Naive thymus-derived CD4-positive, alpha-beta T cell (primary cell): Measurements from ENCODE around the gene AFDN. TPM values are rescaled to one million over a fixed set of nuclear protein-coding genes. Genes with fewer than 3 reads are reported as not detected.

Source experiments
- ATAC-seq: fragments of 150-1000 bp; cut with Tn5 transposase; 2 replicates; pipeline ENCODE4 v1.10.0; 2021; ENCODE audit warnings: mild to moderate bottlenecking, moderate library complexity
- CTCF ChIA-PET: fragments of 350-600 bp; sonication (Branson Sonifier 250); formaldehyde crosslinking; loops from one replicate; lab custom pipeline; 2021; ENCODE audit warnings: antibody characterized with exemption; lab: Charles Lee
- POLR2A ChIA-PET: fragments of 350-600 bp; sonication (Branson Sonifier 250); formaldehyde crosslinking; loops from one replicate; lab custom pipeline; 2021; ENCODE audit warnings: antibody characterized with exemption, inconsistent platforms; lab: Charles Lee
- DNase-seq, 9 donors: peaks; one replicate each; pipeline versions ENCODE4 v3.0.0 to v3.0.0-alpha.2; 2020 to 2022; ENCODE audit warnings: mixed read lengths in 1 of 9
- H3K27ac ChIP-seq: one replicate; pipeline ENCODE4 v1.7.0; 2013; ENCODE audit warnings: mild to moderate bottlenecking, low read depth, low read length, moderate library complexity
- H3K27me3 ChIP-seq, 2 donors: one replicate each; pipeline ENCODE4 v1.7.0; 2013; ENCODE audit warnings: low read length in 2 of 2, mild to moderate bottlenecking in 2 of 2, moderate library complexity in 2 of 2; ENCODE audit not compliant: control insufficient read depth in 2 of 2, insufficient read depth in 2 of 2
- H3K36me3 ChIP-seq, 3 experiments: 1 replicate in 2 of 3; 2 replicates in 1 of 3; pipeline ENCODE4 v1.7.0; 2013; ENCODE audit warnings: low read length in 3 of 3, mild to moderate bottlenecking in 3 of 3, moderate library complexity in 1 of 3; ENCODE audit not compliant: insufficient read depth in 3 of 3, control insufficient read depth in 2 of 3
- H3K4me1 ChIP-seq, 2 donors: one replicate each; pipeline ENCODE4 v1.7.0; 2013; ENCODE audit warnings: low read length in 2 of 2, mild to moderate bottlenecking in 2 of 2, moderate library complexity in 1 of 2; ENCODE audit not compliant: control insufficient read depth in 2 of 2, insufficient read depth in 2 of 2
- H3K4me3 ChIP-seq: 2 replicates; pipeline ENCODE4 v1.7.0; 2013; ENCODE audit warnings: mild to moderate bottlenecking, low read length
- H3K9me3 ChIP-seq, 3 experiments: 1 replicate in 2 of 3; 2 replicates in 1 of 3; pipeline ENCODE4 v1.7.0; 2013; ENCODE audit warnings: low read length in 3 of 3; ENCODE audit not compliant: control insufficient read depth in 2 of 3
- H3K27ac Mint-ChIP-seq, 9 donors: one replicate each; pipeline ENCODE4 v1.8.0; 2020 to 2022; ENCODE audit warnings: mixed read lengths in 9 of 9, mild to moderate bottlenecking in 8 of 9, moderate library complexity in 5 of 9, inconsistent platforms in 2 of 9
- H3K27me3 Mint-ChIP-seq, 5 donors: one replicate each; pipeline ENCODE4 v1.8.0; 2021 to 2022; ENCODE audit warnings: mixed read lengths in 5 of 5, mild to moderate bottlenecking in 1 of 5
- H3K36me3 Mint-ChIP-seq, 5 donors: one replicate each; pipeline ENCODE4 v1.8.0; 2020 to 2022; ENCODE audit warnings: mixed read lengths in 5 of 5, mild to moderate bottlenecking in 3 of 5, inconsistent platforms in 1 of 5
- H3K4me1 Mint-ChIP-seq, 7 donors: one replicate each; pipeline ENCODE4 v1.8.0; 2020 to 2022; ENCODE audit warnings: mixed read lengths in 7 of 7, mild to moderate bottlenecking in 3 of 7, inconsistent platforms in 1 of 7
- H3K4me3 Mint-ChIP-seq, 10 donors: one replicate each; pipeline ENCODE4 v1.8.0; 2020 to 2022; ENCODE audit warnings: mild to moderate bottlenecking in 10 of 10, mixed read lengths in 10 of 10, moderate library complexity in 6 of 10, inconsistent platforms in 2 of 10
- H3K9me3 Mint-ChIP-seq, 11 donors: one replicate each; pipeline ENCODE4 v1.8.0; 2020 to 2022; ENCODE audit warnings: mixed read lengths in 11 of 11, mild to moderate bottlenecking in 4 of 11, inconsistent platforms in 1 of 11, moderate library complexity in 1 of 11
- intact Hi-C, 2 donors: fragments of 100-400 bp; cut with micrococcal nuclease; formaldehyde crosslinking; loops; one replicate each; pipeline ENCODE4 v1.15.1; 2023
- polyA plus RNA-seq, 2 donors: library from polyadenylated mRNA; unstranded; fragments of 300-500 nt; fragmentation: Illumina TruSeq; gene quantifications; one replicate each; pipeline ENCODE4 v1.2.3, GENCODE V29; 2021
- total RNA-seq, 6 experiments: library from RNA in 5 of 6; stranded (reverse) in 5 of 6; gene quantifications; 1 replicate in 5 of 6; 2 replicates in 1 of 6; pipeline ENCODE4 v1.2.3 and lab custom pipeline; 2021 to 2026

Gene AFDN
- total and polyA plus RNA-seq, 7 experiments from 2014 or later: 0.08 to 55.1 (median 3.6) TPM

GRCh38 chr6:167896648-167897047 is 69.9 kb downstream of the AFDN start:
- DNase-seq (no peak), ATAC-seq (no peak)
- H3K27me3 ChIP-seq: no peaks in the 10 kb centered on the region
- no peaks in the 10 kb centered on the region for H3K36me3 ChIP-seq
- ChIA-PET POLR2A (no interaction called here), CTCF (interaction anchor here (0.6 to 1.4 kb wide), 2 partner anchors 11 to 551 kb away, joined by 3 to 5 read pairs; no protein-coding TSS in a partner anchor)
- Mint-ChIP-seq H3K27ac (no peak overlapping the region), H3K4me3 (no peak overlapping the region), H3K9me3 (no peaks in the 10 kb centered on the region), H3K4me1 (no peaks in the 10 kb centered on the region), H3K36me3 (no peaks in the 10 kb centered on the region), H3K27me3 (peaks cover 0 to 3% (median 0%) of the 10 kb centered on the region in 5 donors)
- intact Hi-C loops: loop anchor here in 1 of 2 donors (5.0 kb wide), 2 partner anchors 679 to 714 kb away; no protein-coding TSS in a partner anchor
- no peak overlapping the region for H3K4me3 ChIP-seq
- H3K9me3 ChIP-seq: no peaks in the 10 kb centered on the region
- no peaks in the 10 kb centered on the region for H3K4me1 ChIP-seq
- no peak overlapping the region for H3K27ac ChIP-seq

GRCh38 chr6:167898673-167899311 is 72.1 kb downstream of the AFDN start:
- Histone ChIP-seq H3K4me3 (no peak overlapping the region), H3K9me3 (no peaks in the 10 kb centered on the region), H3K4me1 (no peaks in the 10 kb centered on the region), H3K36me3 (no peaks in the 10 kb centered on the region), H3K27me3 (no peaks in the 10 kb centered on the region), H3K27ac (no peak overlapping the region)
- peak in 3 of 9 donors; percentile 3 to 30 (median 19) for DNase-seq
- no peak overlapping the region for H3K27ac Mint-ChIP-seq
- peaks cover 0 to 3% (median 0%) of the 10 kb centered on the region in 5 donors for H3K27me3 Mint-ChIP-seq
- intact Hi-C loops: loop anchor here (1.0 to 5.0 kb wide), 5 partner anchors 72 to 716 kb away; partner anchors contain the start of gene AFDN (in 1 of the 2)
- CTCF ChIA-PET: interaction anchor here (0.8 kb wide), 1 partner anchor 413 kb away, joined by 5 read pairs; no protein-coding TSS in a partner anchor
- POLR2A ChIA-PET: no interaction called here
- no peak for ATAC-seq
- H3K36me3 Mint-ChIP-seq: no peaks in the 10 kb centered on the region
- H3K4me3 Mint-ChIP-seq: no peak overlapping the region
- no peaks in the 10 kb centered on the region for H3K9me3 Mint-ChIP-seq
- H3K4me1 Mint-ChIP-seq: no peaks in the 10 kb centered on the region

- Histone ChIP-seq H3K4me1 (no peaks in the 10 kb centered on the region), H3K27ac (no peak overlapping the region), H3K9me3 (no peaks in the 10 kb centered on the region), H3K4me3 (no peak overlapping the region), H3K27me3 (no peaks in the 10 kb centered on the region), H3K36me3 (no peaks in the 10 kb centered on the region)
- no peaks in the 10 kb centered on the region for H3K36me3 Mint-ChIP-seq
- DNase-seq (no peak), ATAC-seq (no peak)
- H3K9me3 Mint-ChIP-seq: no peaks in the 10 kb centered on the region
- peak overlapping the region in 1 of 9 donors; percentile 13 for H3K27ac Mint-ChIP-seq
- no peaks in the 10 kb centered on the region for H3K27me3 Mint-ChIP-seq
- ChIA-PET CTCF (no interaction called here), POLR2A (no interaction called here)
- peaks cover 0 to 1% (median 0%) of the 10 kb centered on the region in 7 donors for H3K4me1 Mint-ChIP-seq
- intact Hi-C loops: no loop called here
- H3K4me3 Mint-ChIP-seq: peak overlapping the region in 1 of 10 donors; percentile 8
Observed at GRCh38 chr6:167904791-167905190, 78.1 kb downstream of the AFDN start.

GRCh38 chr6:167906899-167907298 is 80.2 kb downstream of the AFDN start:
- intact Hi-C loops: no loop called here

GRCh38 chr6:167907837-167908681 is 81.3 kb downstream of the AFDN start:
- DNase-seq (no peak), ATAC-seq (no peak)
- intact Hi-C loops: no loop called here
- H3K4me1 ChIP-seq: no peaks in the 10 kb centered on the region
- no peaks in the 10 kb centered on the region for H3K27me3 ChIP-seq
- CTCF ChIA-PET: no interaction called here
- H3K27me3 Mint-ChIP-seq: no peaks in the 10 kb centered on the region
- H3K9me3 Mint-ChIP-seq: no peaks in the 10 kb centered on the region
- H3K4me3 Mint-ChIP-seq: no peak overlapping the region
- no peaks in the 10 kb centered on the region for H3K36me3 ChIP-seq
- POLR2A ChIA-PET: no interaction called here
- H3K27ac ChIP-seq: no peak overlapping the region
- no peaks in the 10 kb centered on the region for H3K9me3 ChIP-seq
- H3K27ac Mint-ChIP-seq: no peak overlapping the region
- H3K36me3 Mint-ChIP-seq: no peaks in the 10 kb centered on the region
- H3K4me1 Mint-ChIP-seq: peaks cover 0 to 1% (median 0%) of the 10 kb centered on the region in 7 donors
- no peak overlapping the region for H3K4me3 ChIP-seq

More at GRCh38 chr6:167906899-167907298, 80.2 kb downstream of the AFDN start:
- Histone ChIP-seq H3K4me3 (no peak overlapping the region), H3K27me3 (no peaks in the 10 kb centered on the region), H3K4me1 (no peaks in the 10 kb centered on the region), H3K9me3 (no peaks in the 10 kb centered on the region), H3K27ac (no peak overlapping the region), H3K36me3 (no peaks in the 10 kb centered on the region)
- H3K4me1 Mint-ChIP-seq: peaks cover 0 to 1% (median 0%) of the 10 kb centered on the region in 7 donors
- DNase-seq: no peak
- H3K27ac Mint-ChIP-seq: no peak overlapping the region
- CTCF ChIA-PET: no interaction called here
- no peak overlapping the region for H3K4me3 Mint-ChIP-seq
- H3K27me3 Mint-ChIP-seq: no peaks in the 10 kb centered on the region
- no peak for ATAC-seq
- POLR2A ChIA-PET: no interaction called here
- no peaks in the 10 kb centered on the region for H3K36me3 Mint-ChIP-seq
- H3K9me3 Mint-ChIP-seq: no peaks in the 10 kb centered on the region

- Histone ChIP-seq H3K36me3 (no peaks in the 10 kb centered on the region), H3K9me3 (no peaks in the 10 kb centered on the region), H3K27me3 (no peaks in the 10 kb centered on the region), H3K4me1 (no peaks in the 10 kb centered on the region), H3K4me3 (no peak overlapping the region), H3K27ac (no peak overlapping the region)
- H3K4me3 Mint-ChIP-seq: no peak overlapping the region
- no peak overlapping the region for H3K27ac Mint-ChIP-seq
- peaks cover 0 to 4% (median 0%) of the 10 kb centered on the region in 5 donors for H3K27me3 Mint-ChIP-seq
- peaks cover 0 to 2% (median 0%) of the 10 kb centered on the region in 5 donors for H3K36me3 Mint-ChIP-seq
- ChIA-PET POLR2A (no interaction called here), CTCF (no interaction called here)
- intact Hi-C loops: no loop called here
- H3K9me3 Mint-ChIP-seq: no peaks in the 10 kb centered on the region
- no peak for DNase-seq
- ATAC-seq: no peak
- no peaks in the 10 kb centered on the region for H3K4me1 Mint-ChIP-seq
Observed at GRCh38 chr6:167910007-167910406, 83.3 kb downstream of the AFDN start.
